Activated CD4-positive, alpha-beta T cell treated with anti-CD3 and anti-CD28 coated beads, Interleukin-2, amount 10 ng/mL, durations not matched to agents 7 days and 5 days (primary cell): ENCODE data around the gene C1QTNF5. TPM values are rescaled to one million over a fixed set of nuclear protein-coding genes. Genes with fewer than 3 reads are reported as not detected.

Experiments used
- CTCF ChIA-PET: fragments of 350-600 bp; sonication (Branson Sonifier 250); formaldehyde crosslinking; loops from one replicate; lab custom pipeline; 2021; ENCODE audit warnings: antibody characterized with exemption; lab: Charles Lee
- POLR2A ChIA-PET: fragments of 350-600 bp; sonication (Branson Sonifier 250); formaldehyde crosslinking; loops from one replicate; lab custom pipeline; 2021; ENCODE audit warnings: antibody characterized with exemption; lab: Charles Lee
- DNase-seq: peaks from one replicate; pipeline ENCODE4 v3.0.0-alpha.2; 2020
- H3K27ac Mint-ChIP-seq: one replicate; pipeline ENCODE4 v1.8.0; 2021; ENCODE audit warnings: mild to moderate bottlenecking, moderate library complexity, mixed read lengths
- H3K27me3 Mint-ChIP-seq: one replicate; pipeline ENCODE4 v1.8.0; 2021; ENCODE audit warnings: mixed read lengths
- H3K36me3 Mint-ChIP-seq: one replicate; pipeline ENCODE4 v1.8.0; 2021; ENCODE audit warnings: low read depth, mixed read lengths
- H3K4me1 Mint-ChIP-seq: one replicate; pipeline ENCODE4 v1.8.0; 2021; ENCODE audit warnings: mixed read lengths
- H3K4me3 Mint-ChIP-seq: one replicate; pipeline ENCODE4 v1.8.0; 2021; ENCODE audit warnings: mild to moderate bottlenecking, moderate library complexity, mixed read lengths
- H3K9me3 Mint-ChIP-seq: one replicate; pipeline ENCODE4 v1.8.0; 2021; ENCODE audit warnings: mixed read lengths
- total RNA-seq, 2 experiments: library from RNA; stranded (reverse); gene quantifications; one replicate each; pipeline ENCODE4 v1.2.3, GENCODE V29; 2021

C1QTNF5 gene
- total RNA-seq, 2 experiments from 2014 or later = not detected

DNA sequence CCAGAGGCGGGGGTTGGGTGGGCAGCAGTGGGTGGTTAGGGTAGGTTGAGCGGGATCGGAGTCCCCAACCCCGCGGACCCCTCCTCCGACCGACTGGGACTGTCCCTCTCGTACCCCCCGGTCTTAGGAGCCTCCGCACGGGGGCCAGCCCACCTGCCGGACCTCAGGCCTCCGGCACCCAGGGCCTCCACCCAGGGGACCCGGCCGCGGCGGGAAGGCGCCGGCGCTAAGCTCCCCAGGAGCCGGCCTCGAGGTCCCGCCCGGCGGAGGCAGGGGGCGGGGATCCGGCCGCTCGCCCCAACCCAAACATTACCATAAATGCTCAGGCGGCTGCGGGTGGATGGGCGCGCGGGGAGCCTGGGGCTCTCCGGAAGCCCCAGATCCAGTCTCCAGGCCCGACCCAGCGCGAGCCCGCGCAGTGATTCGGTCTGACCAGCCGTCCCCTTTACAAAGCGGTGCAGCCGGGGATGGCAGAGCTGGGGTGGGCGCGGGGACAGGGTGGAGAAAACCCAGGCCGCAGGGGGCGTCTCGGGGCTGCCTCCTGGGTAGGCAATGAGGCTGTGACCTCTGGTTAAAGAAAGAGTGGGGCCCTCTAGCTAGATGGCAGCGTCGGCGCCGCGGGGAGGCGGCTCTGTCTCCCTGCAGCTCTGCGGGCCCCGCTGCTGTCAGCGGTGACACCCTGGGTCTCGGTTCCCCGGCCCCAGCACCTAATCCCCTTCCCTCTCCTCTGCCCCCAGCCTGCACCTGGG, 19.7 kb downstream of the C1QTNF5 start:
- H3K36me3 Mint-ChIP-seq = no peaks in the 10 kb centered on the region
- DNase-seq = peak; percentile 67
- no peaks in the 10 kb centered on the region for H3K9me3 Mint-ChIP-seq
- H3K4me1 Mint-ChIP-seq = peaks cover 35% of the 10 kb centered on the region
- ChIA-PET CTCF (interaction anchor here (0.7 to 8.6 kb wide), 22 partner anchors 8 to 323 kb away, joined by 3 to 104 read pairs (median 4); partner anchors contain the start of genes C1QTNF5, C2CD2L, CBL and CENATAC), POLR2A (interaction anchor here (0.7 kb wide), 1 partner anchor 214 kb away, joined by 3 read pairs; the partner anchor contains the start of gene C2CD2L)
- peaks cover 30% of the 10 kb centered on the region for H3K27me3 Mint-ChIP-seq
- H3K4me3 Mint-ChIP-seq = peak overlapping the region; percentile 74
- peak overlapping the region; percentile 90 for H3K27ac Mint-ChIP-seq

DNA sequence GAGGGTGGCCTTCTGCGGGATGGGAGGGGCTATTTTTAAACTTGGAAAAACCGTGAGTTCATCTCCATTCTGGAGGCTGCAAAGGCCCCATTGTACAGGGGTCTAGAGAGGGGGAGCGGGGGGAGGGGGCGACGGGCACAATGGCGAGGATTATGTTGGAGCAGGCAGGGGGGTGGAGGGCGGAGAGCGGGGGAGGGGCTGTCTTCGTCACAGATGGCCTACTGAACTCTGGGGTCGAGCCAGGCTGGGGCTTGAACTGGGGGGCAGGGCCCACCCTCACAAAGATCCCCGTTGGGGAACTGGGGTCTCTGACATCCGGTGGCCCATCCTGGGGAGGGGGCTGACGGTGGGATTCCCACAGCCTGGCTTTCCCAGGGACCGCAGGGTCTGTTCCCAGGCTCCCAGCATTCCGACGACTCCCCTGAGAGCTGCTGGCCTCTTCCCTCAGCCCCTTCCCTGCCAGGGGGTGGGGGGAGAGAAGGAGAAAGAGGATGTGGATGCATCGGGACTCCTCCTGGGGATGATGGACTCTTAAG, 20.4 kb downstream of the C1QTNF5 start:
- Mint-ChIP-seq H3K27me3 (peaks cover 36% of the 10 kb centered on the region), H3K27ac (peak overlapping the region; percentile 85), H3K36me3 (no peaks in the 10 kb centered on the region), H3K9me3 (no peaks in the 10 kb centered on the region), H3K4me1 (peaks cover 42% of the 10 kb centered on the region), H3K4me3 (peak overlapping the region; percentile 66)
- DNase-seq = no peak
- ChIA-PET POLR2A (interaction anchor here (0.7 kb wide), 1 partner anchor 213 kb away, joined by 3 read pairs; the partner anchor contains the start of gene C2CD2L), CTCF (interaction anchor here (1.2 to 8.6 kb wide), 15 partner anchors 8 to 289 kb away, joined by 3 to 104 read pairs (median 6); partner anchors contain the start of genes C1QTNF5, CBL and HMBS)

DNA sequence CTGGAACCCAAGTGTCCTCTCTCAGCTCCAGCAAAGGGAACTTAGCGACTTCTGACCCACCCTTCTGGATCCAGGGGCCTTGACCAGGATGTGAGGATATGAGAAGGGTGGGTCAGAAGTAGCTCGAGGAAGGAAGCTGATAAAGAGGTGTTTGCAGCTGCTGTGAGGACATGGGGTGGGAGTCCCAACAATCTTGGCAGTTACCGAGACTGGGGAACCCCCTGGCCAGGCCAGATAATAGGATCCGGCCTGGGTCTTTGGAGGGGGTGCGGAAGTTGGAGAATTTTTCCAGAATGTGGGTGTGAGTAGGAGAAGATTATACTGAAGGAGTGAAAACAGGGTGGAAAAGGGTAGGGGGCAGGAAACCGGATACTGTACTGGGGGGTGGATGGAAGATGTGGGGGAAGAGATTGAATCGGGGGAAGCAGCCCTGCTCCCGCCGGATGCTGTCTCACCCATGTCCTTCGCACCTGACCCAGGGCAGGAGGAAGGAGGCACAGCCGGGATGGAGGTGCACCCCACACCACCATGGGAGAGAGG, 20.9 kb downstream of the C1QTNF5 start:
- Mint-ChIP-seq H3K36me3 (no peaks in the 10 kb centered on the region), H3K4me1 (peaks cover 47% of the 10 kb centered on the region), H3K4me3 (peak overlapping the region; percentile 66), H3K9me3 (no peaks in the 10 kb centered on the region), H3K27me3 (peaks cover 38% of the 10 kb centered on the region), H3K27ac (peak overlapping the region; percentile 85)
- ChIA-PET CTCF (interaction anchor here (6.7 to 8.3 kb wide), 2 partner anchors 12 to 114 kb away, joined by 35 to 80 read pairs; partner anchors contain the start of gene CBL), POLR2A (no interaction called here)
- DNase-seq = no peak

DNA sequence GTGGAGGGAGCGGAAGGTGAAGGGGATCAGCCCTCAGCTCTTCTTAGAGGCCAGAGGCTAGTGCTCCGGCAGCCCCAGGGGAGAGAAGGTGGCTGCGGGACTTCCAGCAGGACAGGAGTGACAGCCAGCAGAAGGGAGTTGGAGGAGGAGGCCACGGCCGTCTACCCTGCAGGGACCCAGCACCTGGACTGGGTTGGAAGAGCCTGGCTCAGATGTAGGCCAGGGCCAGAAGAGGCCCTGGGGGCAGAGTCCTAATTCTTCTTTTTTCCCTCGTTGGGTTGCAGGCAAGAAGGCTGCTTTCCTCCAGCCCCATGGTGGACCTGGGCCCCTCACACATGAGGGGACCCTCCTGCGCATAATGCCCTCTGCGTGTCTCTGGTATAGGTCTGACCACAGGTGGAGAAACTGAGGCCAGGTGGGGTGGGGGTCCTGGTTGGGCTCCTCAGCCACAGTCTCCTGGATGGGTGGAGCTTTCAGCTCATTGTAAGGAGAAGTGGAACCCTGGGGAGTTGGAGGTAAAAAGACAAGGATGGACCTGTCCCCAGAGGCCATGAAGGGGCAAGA, 21.5 kb downstream of the C1QTNF5 start:
- Mint-ChIP-seq H3K9me3 (no peaks in the 10 kb centered on the region), H3K36me3 (no peaks in the 10 kb centered on the region), H3K4me3 (no peak overlapping the region), H3K4me1 (peaks cover 49% of the 10 kb centered on the region), H3K27ac (peak overlapping the region; percentile 85), H3K27me3 (peaks cover 41% of the 10 kb centered on the region)
- DNase-seq = no peak
- POLR2A ChIA-PET = no interaction called here
- CTCF ChIA-PET = interaction anchor here (0.6 to 8.3 kb wide), 5 partner anchors 12 to 168 kb away, joined by 3 to 80 read pairs (median 5); partner anchors contain the start of gene CBL

DNA sequence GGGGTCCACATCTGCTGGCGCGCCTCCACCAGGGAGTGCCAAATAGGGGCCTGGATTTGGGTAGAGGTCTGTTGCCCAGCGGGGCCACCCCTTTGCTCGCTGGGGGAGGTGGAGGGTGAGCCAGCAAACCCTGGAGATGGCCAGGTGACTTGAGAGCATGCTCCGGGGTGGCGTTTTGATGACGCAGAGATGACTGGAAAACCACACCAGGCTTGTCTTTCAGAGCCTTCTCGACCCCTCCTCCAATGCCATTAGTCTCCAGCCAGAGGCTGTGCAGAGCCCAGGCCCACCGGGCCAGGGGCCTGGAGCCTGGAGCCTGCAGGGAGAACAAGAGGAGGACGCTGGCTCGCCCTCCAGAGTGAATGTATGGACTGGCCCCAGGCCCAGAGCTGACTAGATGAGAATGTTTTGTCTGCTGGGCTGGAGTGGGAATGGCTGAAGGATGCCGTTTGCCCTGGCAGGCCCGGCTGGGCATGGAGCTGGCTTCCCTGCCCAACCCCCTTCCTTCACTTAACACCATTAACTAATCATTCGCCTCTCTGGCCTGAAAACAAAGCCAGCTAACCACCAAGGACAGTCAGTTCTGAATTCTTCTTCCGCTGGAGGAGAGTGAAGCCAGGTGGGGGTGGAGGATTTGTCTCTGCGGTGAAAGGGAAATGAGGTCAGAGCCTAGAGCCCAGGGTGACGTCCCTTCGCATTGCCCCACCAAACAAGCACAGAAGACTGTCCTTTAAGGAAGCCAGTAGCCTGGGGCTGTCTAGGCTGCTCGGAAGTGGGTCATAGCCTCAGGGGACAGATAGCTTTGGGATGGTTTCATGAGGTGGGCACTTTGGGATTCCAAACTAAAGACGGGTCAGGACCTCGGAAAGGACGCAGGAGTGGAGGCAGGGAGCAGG, 22.2 kb downstream of the C1QTNF5 start:
- H3K4me1 Mint-ChIP-seq = peaks cover 47% of the 10 kb centered on the region
- peak overlapping the region; percentile 71 for H3K27ac Mint-ChIP-seq
- DNase-seq = no peak
- peaks cover 43% of the 10 kb centered on the region for H3K27me3 Mint-ChIP-seq
- H3K9me3 Mint-ChIP-seq = no peaks in the 10 kb centered on the region
- H3K36me3 Mint-ChIP-seq = no peaks in the 10 kb centered on the region
- ChIA-PET POLR2A (no interaction called here), CTCF (interaction anchor here (0.6 to 8.3 kb wide), 7 partner anchors 11 to 167 kb away, joined by 3 to 80 read pairs (median 5); partner anchors contain the start of gene CBL)
- H3K4me3 Mint-ChIP-seq = no peak overlapping the region

DNA sequence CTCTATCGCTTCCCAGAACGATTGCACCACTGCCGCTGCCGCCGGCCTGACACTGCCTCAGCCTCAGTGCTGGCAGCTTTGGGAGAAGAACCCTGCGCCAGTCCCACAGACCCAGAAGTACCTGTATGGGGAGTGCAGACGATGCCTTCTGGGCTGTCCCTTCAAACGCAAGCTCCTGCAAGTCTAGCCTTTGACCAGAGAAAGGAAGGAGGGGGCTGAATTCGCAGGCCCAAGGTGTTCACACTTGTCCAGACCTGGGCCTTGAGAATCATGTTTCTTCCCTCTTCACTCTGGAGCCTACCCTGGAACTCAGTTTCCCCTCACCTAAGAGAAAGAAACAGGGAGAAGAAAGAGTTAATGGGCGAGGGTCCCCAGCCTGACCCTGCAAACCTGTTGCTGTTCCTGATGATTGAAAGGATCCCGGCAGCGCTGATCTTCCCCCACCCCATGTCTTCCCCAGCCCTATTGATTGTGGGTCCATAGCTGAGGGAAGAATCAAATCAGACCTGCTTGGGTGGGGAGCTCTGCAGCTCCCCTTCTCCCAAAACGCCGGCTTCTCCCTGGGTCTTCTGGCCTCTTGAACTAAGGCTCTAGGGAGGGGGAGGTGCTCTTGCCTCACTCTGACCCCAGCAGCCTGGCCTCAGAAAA, 23.0 kb downstream of the C1QTNF5 start:
- H3K4me1 Mint-ChIP-seq = peaks cover 45% of the 10 kb centered on the region

DNA sequence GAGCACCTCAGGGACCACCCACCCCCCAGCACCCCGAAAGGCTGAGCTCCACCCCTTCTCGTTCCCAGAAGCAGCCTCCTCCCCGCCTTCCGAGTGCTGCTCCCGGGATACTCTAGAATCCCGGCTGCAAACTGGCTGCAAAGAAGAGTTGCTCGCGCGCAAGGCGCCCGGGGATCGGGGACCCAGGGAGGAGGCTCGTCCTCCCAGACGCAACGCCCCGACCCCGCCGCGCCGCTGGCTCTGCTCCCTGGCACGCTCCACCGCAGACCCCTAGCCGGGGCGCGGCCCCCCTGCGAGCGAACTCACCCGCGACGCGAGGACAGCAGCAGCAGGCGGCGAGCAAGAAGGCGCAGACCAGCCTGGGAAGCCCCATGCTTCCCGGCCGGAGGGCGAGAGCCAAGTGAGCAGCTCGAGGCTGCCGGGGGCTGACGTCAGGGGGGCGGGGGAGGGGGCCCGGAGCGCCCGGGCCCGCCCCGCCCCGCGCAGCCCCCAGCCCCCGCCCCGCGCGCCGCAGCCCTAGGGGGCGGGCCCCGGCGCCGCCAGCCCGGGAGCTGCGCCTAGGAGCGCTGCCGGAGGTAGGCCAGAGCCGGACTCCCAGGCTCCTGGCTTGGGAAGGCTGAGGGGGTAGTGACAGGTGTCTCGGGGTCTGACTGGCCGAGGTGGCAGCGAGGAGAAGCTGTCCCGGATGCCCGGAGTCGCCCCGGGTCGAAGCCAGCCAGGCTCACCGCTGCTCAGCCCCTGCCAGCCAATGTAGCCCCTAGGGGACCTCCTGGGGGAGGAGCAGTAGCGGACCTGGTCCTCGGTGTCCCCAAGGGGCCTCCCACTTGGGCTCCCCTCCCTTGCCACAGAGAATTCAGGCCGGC, 23.7 kb downstream of the C1QTNF5 start, which contains the start of gene MCAM:
MCAM (minus strand) TSS at position 402 of the 863 bp plus-strand sequence; CDS start at position 373, 29 bp downstream.
- H3K27ac Mint-ChIP-seq = no peak within 1 kb of the TSS
- POLR2A ChIA-PET = no interaction called here
- H3K4me3 Mint-ChIP-seq = peak within 1 kb of the TSS; percentile 48
- peaks cover 43% of the 10 kb centered on the region for H3K27me3 Mint-ChIP-seq
- DNase-seq = no peak
- H3K36me3 Mint-ChIP-seq = no peaks in the 10 kb centered on the region
- CTCF ChIA-PET = interaction anchor here (0.9 to 8.3 kb wide), 5 partner anchors 9 to 148 kb away, joined by 3 to 80 read pairs (median 5); partner anchors contain the start of gene CBL
- H3K9me3 Mint-ChIP-seq = no peaks in the 10 kb centered on the region
- peaks cover 39% of the 10 kb centered on the region for H3K4me1 Mint-ChIP-seq

More for the DNA sequence above, 23.0 kb downstream of the C1QTNF5 start:
- no peak for DNase-seq
- Mint-ChIP-seq H3K36me3 (no peaks in the 10 kb centered on the region), H3K9me3 (no peaks in the 10 kb centered on the region), H3K27me3 (peaks cover 43% of the 10 kb centered on the region), H3K4me3 (no peak overlapping the region), H3K27ac (no peak overlapping the region)
- CTCF ChIA-PET = interaction anchor here (0.9 to 8.3 kb wide), 5 partner anchors 10 to 149 kb away, joined by 3 to 80 read pairs (median 5); partner anchors contain the start of gene CBL
- POLR2A ChIA-PET = no interaction called here

DNA sequence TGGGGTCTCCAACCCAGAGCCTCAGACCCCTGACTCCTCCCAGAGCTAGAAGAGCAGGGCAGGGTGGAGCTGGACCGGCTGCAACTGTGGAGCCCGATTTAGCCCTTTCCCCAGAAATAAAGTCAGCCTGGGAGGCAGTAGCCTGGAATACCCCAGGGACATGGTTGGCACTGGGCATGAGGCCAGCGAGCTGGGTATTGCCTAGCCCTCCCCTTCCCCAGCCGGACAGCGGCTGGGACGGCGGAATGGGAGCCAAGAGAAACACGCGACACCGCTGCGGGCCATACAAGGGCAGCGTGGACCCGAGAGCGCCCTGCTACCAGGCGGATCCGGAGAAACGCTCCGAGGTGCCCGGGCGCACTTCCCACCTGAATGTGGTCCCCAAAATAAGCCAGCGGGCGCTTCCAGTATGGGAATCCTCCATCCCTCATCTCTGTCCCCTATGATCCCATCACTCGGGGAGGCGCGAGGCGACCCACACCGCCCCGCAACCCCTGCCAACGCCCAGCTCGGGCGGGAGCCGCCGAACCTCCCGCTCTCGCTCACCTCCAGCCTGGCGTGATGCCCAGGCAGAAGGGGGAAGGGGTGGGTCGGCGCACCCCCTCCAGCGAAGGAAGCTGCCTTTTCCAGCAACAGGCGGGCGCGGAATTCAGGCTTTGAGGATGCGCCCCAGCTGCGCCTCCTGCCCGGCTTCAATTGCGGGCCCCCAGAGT, 24.5 kb downstream of the C1QTNF5 start:
- peak overlapping the region; percentile 48 for H3K4me3 Mint-ChIP-seq
- no peak for DNase-seq
- ChIA-PET POLR2A (no interaction called here), CTCF (interaction anchor here (1.1 to 3.2 kb wide), 6 partner anchors 8 to 85 kb away, joined by 3 to 15 read pairs (median 5); no protein-coding TSS in a partner anchor)
- H3K27me3 Mint-ChIP-seq = peaks cover 43% of the 10 kb centered on the region
- no peaks in the 10 kb centered on the region for H3K9me3 Mint-ChIP-seq
- peaks cover 31% of the 10 kb centered on the region for H3K4me1 Mint-ChIP-seq
- no peak overlapping the region for H3K27ac Mint-ChIP-seq
- H3K36me3 Mint-ChIP-seq = no peaks in the 10 kb centered on the region

DNA sequence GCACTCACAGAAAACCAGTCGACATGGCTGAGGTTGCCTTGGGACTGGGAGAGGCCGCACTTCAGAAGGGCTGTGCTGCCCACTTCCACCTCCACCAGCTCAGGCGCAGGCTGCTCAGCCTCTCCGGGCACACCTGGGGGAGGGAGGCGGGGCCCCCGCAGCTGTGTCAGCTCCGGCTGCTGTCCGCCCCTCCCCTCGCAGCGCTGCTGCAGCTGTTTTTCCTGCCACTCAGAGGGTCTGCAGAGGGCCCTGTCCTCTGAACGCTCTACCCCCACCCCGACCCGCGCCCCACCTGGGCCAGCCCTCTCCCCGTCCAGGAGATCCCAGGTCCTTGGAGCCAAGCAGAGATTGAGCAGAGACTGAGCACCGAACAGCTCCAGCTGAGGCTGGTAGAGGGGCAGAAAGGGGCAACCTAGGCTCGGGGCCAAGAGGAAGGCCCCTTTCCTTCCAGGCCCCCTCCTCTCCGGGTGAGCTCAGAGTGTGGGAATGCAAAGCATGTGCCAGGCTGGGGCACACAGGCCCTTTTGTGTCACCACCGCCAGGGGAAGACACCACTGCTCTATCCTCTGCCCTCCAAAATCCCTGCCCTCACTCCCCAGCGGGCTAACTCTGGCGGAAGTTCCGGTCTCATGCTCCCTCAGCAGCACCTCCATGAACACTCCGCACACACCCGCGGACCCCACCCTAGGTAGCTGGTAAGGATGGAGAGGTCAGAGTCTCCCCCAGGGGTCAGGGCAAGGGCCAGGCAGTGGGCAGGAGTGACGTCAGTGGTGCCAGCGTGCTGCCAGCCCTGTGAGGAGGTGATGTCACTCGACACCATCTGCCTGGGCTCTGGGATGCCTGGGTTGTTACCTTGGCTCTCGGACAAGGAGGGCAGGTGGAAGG, 25.3 kb downstream of the C1QTNF5 start:
- CTCF ChIA-PET = interaction anchor here (0.5 to 3.2 kb wide), 6 partner anchors 8 to 61 kb away, joined by 3 to 15 read pairs (median 5); no protein-coding TSS in a partner anchor
- no peak overlapping the region for H3K27ac Mint-ChIP-seq
- peaks cover 43% of the 10 kb centered on the region for H3K27me3 Mint-ChIP-seq
- no peaks in the 10 kb centered on the region for H3K36me3 Mint-ChIP-seq
- POLR2A ChIA-PET = no interaction called here
- H3K4me1 Mint-ChIP-seq = peaks cover 31% of the 10 kb centered on the region
- no peaks in the 10 kb centered on the region for H3K9me3 Mint-ChIP-seq
- H3K4me3 Mint-ChIP-seq = peak overlapping the region; percentile 47
- peak; percentile 51 for DNase-seq
